Measurements from ENCODE around the gene CDKN1A. TPM values are rescaled to one million over a fixed set of nuclear protein-coding genes. Genes with fewer than 3 reads are reported as not detected.

The CDKN1A gene
- polyA plus RNA-seq, 3 donors, result 8.4 to 12.9 (median 10.2) TPM

DNA sequence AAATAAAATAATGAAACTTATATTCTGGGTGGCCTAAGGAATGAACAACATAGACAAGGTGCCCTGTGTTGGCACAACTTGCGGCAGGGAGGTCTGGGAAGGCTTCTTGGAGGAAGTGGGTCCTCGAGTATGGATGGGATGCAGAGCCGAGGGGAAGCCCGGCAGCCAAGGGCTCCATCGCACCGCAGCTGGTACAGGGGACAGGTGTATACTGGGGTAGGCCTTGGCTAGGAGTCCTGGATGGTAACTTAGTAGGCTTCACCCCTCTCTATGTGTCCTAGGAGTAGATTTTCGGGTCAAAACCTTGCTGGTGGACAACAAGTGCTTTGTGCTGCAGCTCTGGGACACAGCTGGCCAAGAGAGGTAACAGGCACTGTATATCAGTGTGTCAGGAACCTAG, 47.1 kb downstream of the CDKN1A start:
- no peak for DNase-seq (ENCODE audit: extremely low read depth in 1 of 11, low read depth in 9 of 11, low spot score in 4 of 11)

DNA sequence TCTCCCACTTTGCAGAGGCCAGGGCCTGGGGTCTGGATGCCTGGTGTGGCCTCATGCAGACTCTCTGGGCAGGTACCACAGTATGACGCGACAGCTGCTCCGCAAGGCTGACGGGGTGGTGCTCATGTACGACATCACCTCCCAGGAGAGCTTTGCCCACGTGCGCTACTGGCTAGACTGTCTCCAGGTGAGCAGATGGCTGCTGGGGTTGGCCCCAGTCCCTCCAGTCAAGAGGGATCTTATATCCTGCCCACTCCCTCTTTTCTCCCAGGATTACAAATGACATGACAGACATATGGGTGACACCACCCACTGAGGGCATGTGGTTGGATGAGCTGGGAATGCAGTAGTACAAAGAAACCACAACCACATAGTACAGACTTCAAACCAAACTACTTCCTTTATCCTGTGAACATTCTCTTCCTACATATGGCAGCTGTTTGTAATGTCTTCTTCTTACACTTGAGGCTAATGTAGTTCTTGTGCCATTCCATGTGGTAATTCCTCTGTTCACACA, 49.0 kb downstream of the CDKN1A start:
- no peak for DNase-seq (ENCODE audit: extremely low read depth in 1 of 11, low read depth in 9 of 11, low spot score in 4 of 11)

DNA sequence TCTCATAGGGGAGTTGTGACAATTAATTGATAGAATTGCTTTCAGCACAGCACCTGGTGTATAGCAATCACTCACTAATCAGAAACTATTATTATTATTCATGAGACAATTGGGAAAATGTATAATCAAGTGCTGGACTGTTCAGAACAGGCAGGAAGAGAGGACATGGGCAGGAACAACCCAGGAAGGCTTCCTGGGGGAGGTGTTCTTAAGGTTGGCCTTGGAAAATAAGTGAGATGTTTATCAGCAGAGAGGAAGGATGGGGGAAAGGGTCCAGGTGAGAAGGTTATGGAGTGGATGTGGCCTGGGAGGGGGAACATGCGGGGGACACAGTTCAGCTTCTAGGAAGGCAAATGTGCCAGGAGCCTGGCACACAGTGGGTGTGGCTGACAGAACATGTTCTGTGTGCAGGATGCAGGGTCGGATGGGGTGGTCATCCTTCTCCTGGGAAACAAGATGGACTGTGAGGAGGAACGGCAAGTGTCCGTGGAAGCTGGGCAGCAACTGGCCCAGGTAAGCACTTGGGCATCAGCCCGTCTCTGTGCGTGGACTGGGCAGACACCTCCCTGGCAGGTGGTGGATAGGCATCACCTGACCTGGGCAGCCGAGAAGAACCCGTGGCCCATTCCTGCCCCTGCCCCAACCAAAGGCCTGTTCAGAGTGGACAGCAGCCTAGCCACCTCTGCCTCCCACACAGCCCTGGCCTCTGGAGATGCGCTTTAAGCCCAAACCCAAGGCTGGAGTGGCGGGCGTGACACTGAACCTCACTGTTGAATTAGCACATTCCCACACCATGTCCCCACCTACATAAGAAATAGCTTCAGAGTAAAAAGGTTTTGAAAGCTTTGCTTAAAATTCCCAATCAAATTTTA, 50.0 kb downstream of the CDKN1A start:
- DNase-seq (ENCODE audit: extremely low read depth in 1 of 11, low read depth in 9 of 11, low spot score in 4 of 11), result no peak

DNA sequence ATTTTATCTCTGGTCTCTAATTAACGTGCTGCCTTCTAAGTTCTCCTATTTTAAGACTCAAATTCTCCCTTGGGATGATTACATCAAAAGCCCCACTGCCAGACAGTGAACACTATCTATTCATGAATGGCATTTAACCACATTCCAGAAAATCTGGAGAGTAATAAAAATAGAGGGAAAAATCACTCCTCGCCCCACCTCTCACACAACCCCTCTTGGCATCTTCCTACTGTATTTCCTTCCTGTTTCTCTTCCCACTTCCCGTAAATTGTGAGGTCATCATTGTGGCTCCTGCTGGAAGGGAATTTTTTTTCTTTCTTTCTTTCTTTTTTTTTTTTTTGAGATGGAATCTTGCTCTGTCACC, 50.6 kb downstream of the CDKN1A start:
- no peak for DNase-seq (ENCODE audit: extremely low read depth in 1 of 11, low read depth in 9 of 11, low spot score in 4 of 11)

DNA sequence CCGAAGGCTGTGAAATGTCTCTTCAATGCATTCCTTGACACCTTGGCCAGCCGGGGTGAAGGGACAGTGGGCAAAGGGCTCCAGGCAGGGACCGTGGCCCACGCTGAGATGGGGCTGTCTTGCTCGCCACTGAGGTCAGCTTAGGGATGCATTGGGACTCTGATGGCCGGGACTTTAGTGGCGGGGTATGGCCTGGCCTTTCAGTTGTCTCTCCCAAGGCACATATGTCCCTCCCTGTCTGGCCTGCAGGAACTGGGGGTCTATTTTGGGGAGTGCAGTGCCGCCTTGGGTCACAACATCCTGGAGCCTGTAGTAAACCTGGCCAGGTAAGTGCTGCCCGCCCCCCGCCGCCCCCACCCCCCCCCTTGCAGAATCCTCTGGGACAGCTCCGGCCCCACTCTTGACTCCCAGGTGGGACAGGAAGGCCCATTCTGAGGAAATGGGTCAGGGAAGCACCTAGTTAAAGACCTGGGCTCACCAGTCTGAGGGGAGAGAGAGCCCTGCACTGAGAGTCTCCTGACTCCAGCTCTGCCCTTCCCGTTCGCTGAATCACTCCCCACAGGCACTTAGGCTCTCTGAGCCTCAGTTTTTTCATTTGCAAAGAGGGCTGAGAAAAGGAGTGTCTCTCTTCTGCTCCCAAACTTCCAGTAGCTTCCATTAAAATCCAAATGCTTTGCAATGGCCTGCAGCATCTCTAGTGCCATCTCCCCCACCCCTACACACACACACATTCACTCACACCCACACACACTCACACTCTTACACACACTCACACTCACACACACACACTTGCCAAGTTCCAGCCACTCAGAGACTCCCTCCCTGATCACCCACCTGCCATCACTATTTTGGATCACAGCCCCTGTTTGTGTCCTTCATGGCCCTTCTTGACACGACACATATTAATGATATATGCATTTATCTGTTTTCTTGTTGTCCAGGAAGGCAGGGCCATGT, 52.2 kb downstream of the CDKN1A start:
- DNase-seq (ENCODE audit: extremely low read depth in 1 of 11, low read depth in 9 of 11, low spot score in 4 of 11), result no peak

DNA sequence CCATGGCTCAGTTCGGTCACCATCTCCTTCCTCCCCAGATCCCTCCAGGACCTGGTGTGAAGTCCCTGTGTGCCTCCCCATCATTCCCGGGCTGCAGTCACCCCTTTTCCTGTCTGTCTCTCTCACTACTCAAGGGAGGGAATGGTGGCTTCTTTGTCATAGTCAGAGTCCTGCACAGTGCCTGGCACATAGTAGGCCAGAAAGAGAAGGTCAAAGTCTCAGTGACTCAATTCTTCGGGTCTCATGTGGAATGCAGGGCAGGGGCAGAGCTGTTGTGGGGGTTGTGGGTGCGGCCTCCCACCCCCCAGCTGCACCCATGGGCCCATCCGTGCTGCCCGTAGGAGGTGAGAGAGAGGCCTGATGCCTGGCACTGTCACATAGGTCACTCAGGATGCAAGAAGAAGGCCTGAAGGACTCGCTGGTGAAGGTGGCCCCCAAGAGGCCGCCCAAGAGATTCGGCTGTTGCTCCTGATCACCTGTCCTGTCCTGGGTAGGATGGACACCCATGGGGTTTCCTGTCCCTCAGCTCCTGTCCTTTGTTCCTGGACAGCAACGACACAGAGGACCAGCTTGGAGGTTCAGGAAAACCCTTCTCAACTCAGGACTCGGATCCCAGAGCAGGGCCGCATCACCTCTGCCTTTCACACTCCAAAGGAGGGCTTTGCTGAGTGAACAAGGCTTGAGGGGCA, 53.3 kb downstream of the CDKN1A start:
- no peak for DNase-seq (ENCODE audit: extremely low read depth in 1 of 11, low read depth in 9 of 11, low spot score in 4 of 11)

DNA sequence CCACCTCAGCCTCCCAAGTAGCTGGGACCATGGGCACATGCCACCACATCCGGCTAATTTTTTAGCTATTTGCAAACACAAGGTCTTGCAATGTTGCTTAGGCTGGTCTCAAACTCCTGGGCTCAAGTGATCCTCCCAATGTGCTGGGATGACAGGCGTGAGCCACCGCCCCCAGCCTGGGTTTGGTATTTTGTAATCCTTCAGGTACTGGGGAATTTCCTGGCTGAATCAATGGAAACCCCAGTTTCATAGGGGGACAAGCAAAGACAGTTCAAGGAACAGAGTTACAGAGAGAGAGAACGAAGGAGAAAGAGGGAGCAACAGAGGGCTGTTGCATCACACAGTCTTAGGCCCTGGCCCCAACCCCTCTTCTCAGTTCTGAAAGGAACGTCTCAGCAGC, 54.8 kb downstream of the CDKN1A start:
- no peak for DNase-seq (ENCODE audit: extremely low read depth in 1 of 11, low read depth in 9 of 11, low spot score in 4 of 11)

DNA sequence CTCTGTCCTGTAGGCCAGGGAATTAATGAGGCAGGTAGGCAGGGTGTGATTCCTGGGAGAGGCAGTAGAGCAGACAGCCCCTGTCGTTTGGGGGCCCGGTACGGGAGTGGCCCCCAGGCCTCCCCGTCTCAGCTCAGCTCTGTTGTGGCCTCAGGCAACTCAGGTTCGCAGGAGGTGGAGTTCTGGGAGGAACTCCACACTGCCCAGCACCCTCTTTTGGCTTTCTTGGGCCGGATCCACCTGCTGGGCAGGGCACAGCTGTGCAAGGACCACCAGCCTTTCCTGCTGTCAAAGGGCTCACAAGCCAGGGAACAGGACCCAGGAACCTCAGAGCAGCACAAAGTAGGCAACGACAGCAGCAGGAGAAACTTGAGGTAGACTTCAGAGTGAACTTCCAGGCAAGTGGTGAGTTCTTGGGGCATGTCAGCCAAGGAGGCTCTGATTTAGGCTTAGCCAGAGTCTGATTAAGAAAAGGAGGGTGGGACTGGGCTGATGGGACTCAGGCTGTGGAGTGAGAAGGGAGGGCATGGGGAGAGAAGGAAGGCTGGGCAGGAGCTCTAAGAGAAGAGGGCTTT, 56.1 kb downstream of the CDKN1A start:
- DNase-seq (ENCODE audit: extremely low read depth in 1 of 11, low read depth in 9 of 11, low spot score in 4 of 11), result no peak

DNA sequence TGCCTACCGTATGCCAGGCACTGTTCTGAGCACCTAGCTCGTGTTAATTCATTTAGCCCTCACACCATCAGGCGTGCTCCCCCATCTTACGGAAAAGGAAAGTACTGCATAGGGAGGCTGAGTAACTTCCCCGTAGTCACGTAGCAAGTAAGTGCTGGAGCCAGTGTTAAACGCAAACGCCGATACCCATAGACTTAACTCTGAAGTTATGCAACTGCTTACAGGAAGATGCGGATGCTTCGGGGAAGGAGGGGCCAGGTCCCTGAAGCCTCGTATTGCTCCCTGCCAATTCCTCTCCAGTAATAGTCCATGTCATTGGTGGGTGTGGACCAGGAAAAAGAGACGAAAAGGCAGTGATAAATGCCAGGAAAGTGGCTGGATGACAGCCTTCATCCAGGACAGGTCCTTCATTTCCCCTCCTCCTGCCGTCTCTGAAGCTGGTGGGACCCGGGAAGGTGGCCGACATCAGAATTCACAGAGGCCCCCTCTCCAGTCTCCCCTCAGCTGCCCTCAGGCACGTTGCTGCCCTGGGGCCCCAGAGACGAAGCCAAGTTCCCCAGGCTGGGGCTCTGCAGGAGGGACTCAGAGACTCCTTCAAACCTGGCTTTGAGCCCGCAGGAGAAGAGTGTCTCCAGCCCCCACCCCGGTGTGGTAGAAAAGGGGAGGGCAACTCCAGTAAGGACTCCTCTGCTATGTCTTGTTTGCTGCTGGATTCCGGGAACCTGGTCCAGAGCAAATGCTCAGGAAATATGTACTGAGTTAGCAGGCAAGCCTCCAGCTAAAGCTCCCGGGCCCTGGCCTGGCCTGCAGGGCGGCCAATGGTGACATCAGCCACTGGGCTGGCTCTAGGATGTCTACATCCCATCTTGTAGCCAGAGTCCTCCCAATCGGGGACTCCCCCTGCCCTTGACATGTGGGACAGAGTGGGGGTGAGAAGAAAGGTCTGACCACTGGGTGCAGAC, 56.9 kb downstream of the CDKN1A start:
- DNase-seq (ENCODE audit: extremely low read depth in 1 of 11, low read depth in 9 of 11, low spot score in 4 of 11), result peak in 1 of 11 donors; percentile 17

Other genes with a start within 250 kb of the CDKN1A start
- not detected for gene PXT1, start 235.9 kb upstream of the CDKN1A start, polyA plus RNA-seq (ENCODE audit: insufficient read length in 3 of 3)
- 10 to 100 TPM; 49.2 to 61.4 (median 51.6) TPM for gene KCTD20, start 235.7 kb upstream of the CDKN1A start, polyA plus RNA-seq (ENCODE audit: insufficient read length in 3 of 3)
- 10 to 100 TPM; 48.7 to 55.4 (median 53.5) TPM for gene STK38, start 131.2 kb upstream of the CDKN1A start, polyA plus RNA-seq (ENCODE audit: insufficient read length in 3 of 3)
- gene SRSF3, start 84.4 kb upstream of the CDKN1A start, polyA plus RNA-seq (ENCODE audit: insufficient read length in 3 of 3), result 100 to 1,000 TPM; 504 to 636 (median 603) TPM
- gene RAB44, start 19.1 kb downstream of the CDKN1A start, polyA plus RNA-seq (ENCODE audit: insufficient read length in 3 of 3), result under 1 TPM; 0.06 to 0.08 (median 0.06) TPM
- gene CPNE5, start 160.7 kb downstream of the CDKN1A start, polyA plus RNA-seq (ENCODE audit: insufficient read length in 3 of 3), result 10 to 100 TPM; 12.8 to 17.1 (median 13.2) TPM
- 10 to 100 TPM; 43.2 to 56.6 (median 56.2) TPM for gene PPIL1, start 196.1 kb downstream of the CDKN1A start, polyA plus RNA-seq (ENCODE audit: insufficient read length in 3 of 3)
- 10 to 100 TPM; 43.6 to 47.4 (median 46.6) TPM for gene C6orf89, start 207.2 kb downstream of the CDKN1A start, polyA plus RNA-seq (ENCODE audit: insufficient read length in 3 of 3)